K562 (cell line): ENCODE data around the gene TMEM132E. TPM values are rescaled to one million over a fixed set of nuclear protein-coding genes. Genes with fewer than 3 reads are reported as not detected.

ENCODE experiments used
- ATAC-seq: fragments of 200-7000 bp; cut with Tn5 transposase; 3 replicates; pipeline ENCODE4 v1.9.1; 2020; ENCODE audit warnings: moderate library complexity
- BruUV-seq: library from RNA; stranded (reverse); fragments of 400-500 nt; replicated peaks from 2 replicates; lab custom pipeline; 2021; lab: Mats Ljungman, UMichigan
- CTCF ChIA-PET: fragments of 300-600 bp; formaldehyde crosslinking; extraction: SDS; loops from one replicate; lab custom pipeline; 2021; ENCODE audit warnings: low intra/inter-chr PET ratio; lab: Yijun Ruan, JAX
- POLR2A ChIA-PET: fragments of 300-600, 350-650 bp; sonication (Branson Sonifier 250); formaldehyde crosslinking; extraction: SDS; loops from one replicate; lab custom pipeline; 2021; ENCODE audit warnings: antibody characterized with exemption, inconsistent platforms; lab: Yijun Ruan, JAX
- DNase-seq, 4 experiments: peaks; one replicate each; pipeline versions ENCODE4 v3.0.0 to v3.0.0-alpha.2; 2011 to 2018; ENCODE audit warnings: low spot score in 3 of 4, mixed read lengths in 3 of 4; ENCODE audit errors: extremely low read depth in 1 of 4
- FAIRE-seq: peaks from 2 replicates; lab custom pipeline; 2011; peaks lifted over from hg19 to GRCh38; lab: Jason Lieb, UNC
- H2AFZ ChIP-seq: 2 replicates; pipeline ENCODE4 v1.6.0; 2011; ENCODE audit warnings: low read depth, low read length, control low read depth, inconsistent platforms
- H3K27ac ChIP-seq: fragments of 200-600 bp; 3 replicates; pipeline ENCODE4 v1.8.0; 2011; ENCODE audit warnings: low read depth, mild to moderate bottlenecking, control low read depth, inconsistent platforms, low read length, moderate library complexity, mixed read lengths; ENCODE audit errors: extremely low read depth
- H3K27me3 ChIP-seq, 2 experiments: fragments of 300-600 bp in 1 of 2; 2 replicates in 1 of 2; 3 replicates in 1 of 2; pipeline versions ENCODE4 v1.6.0 to v1.8.0; 2011; ENCODE audit warnings: inconsistent platforms in 2 of 2, low read length in 2 of 2, mild to moderate bottlenecking in 1 of 2, mixed read lengths in 1 of 2, moderate library complexity in 1 of 2; ENCODE audit not compliant: control insufficient read depth in 2 of 2, insufficient read depth in 2 of 2
- H3K36me3 ChIP-seq: fragments of 300-600 bp; 3 replicates; pipeline ENCODE4 v1.8.0; 2011; ENCODE audit warnings: mild to moderate bottlenecking, low read length, inconsistent platforms; ENCODE audit not compliant: control insufficient read depth, insufficient read depth
- H3K4me1 ChIP-seq, 2 experiments: fragments of 200-600 bp in 1 of 2; replicated peaks in 1 of 2; 2 replicates in 1 of 2; 3 replicates in 1 of 2; pipeline versions ENCODE4 v1.5.1 to v1.8.0; 2011; ENCODE audit warnings: inconsistent platforms in 2 of 2, low read length in 2 of 2, mild to moderate bottlenecking in 1 of 2, mixed read lengths in 1 of 2, moderate library complexity in 1 of 2; ENCODE audit not compliant: control insufficient read depth in 2 of 2, insufficient read depth in 2 of 2
- H3K4me2 ChIP-seq: 2 replicates; pipeline ENCODE4 v1.6.1; 2011; ENCODE audit warnings: low read length, control low read depth, inconsistent platforms, mixed read lengths; ENCODE audit not compliant: insufficient read depth
- H3K4me3 ChIP-seq: fragments of 200-600 bp; sonication (generic), shearing (Covaris generic); 2 replicates; pipeline ENCODE4 v1.5.1; 2016; ENCODE audit warnings: control low read depth, inconsistent platforms
- H3K79me2 ChIP-seq: fragments of 200-600 bp; 3 replicates; pipeline ENCODE4 v1.8.0; 2011; ENCODE audit warnings: low read length, inconsistent platforms; ENCODE audit not compliant: control insufficient read depth, insufficient read depth
- H3K9ac ChIP-seq, 2 experiments: 2 replicates each; pipeline versions ENCODE4 v1.6.0 to v1.6.1; 2011; ENCODE audit warnings: low read depth in 2 of 2, low read length in 2 of 2, control low read depth in 1 of 2, inconsistent platforms in 1 of 2, mild to moderate bottlenecking in 1 of 2, mixed read lengths in 1 of 2; ENCODE audit not compliant: insufficient read depth in 1 of 2
- H3K9me1 ChIP-seq: one replicate; pipeline ENCODE4 v1.6.0; 2011; ENCODE audit warnings: inconsistent platforms, mild to moderate bottlenecking, low read length, moderate library complexity; ENCODE audit not compliant: control insufficient read depth, insufficient read depth
- H3K9me3 ChIP-seq: replicated peaks from 2 replicates; pipeline ENCODE4 v1.5.1; 2011; ENCODE audit warnings: low read depth, low read length, inconsistent platforms; ENCODE audit not compliant: control insufficient read depth, insufficient read depth
- H4K20me1 ChIP-seq: replicated peaks from 2 replicates; pipeline ENCODE4 v1.6.1; 2011; ENCODE audit warnings: low read length, inconsistent platforms, mixed read lengths; ENCODE audit not compliant: control insufficient read depth, insufficient read depth
- GATAD2A ChIP-seq: fragments of 450-650 bp; IDR thresholded peaks from 2 replicates; pipeline ENCODE4 v1.6.1; 2017
- RBM39 ChIP-seq: fragments of 200-400 bp; formaldehyde crosslinking; optimal IDR thresholded peaks from 2 replicates; pipeline ENCODE3; 2018; ENCODE audit warnings: low read depth, low read length
- ZNF174 ChIP-seq: fragments of 250-450 bp; sonication (Bioruptor Pico); IDR thresholded peaks from 2 replicates; pipeline ENCODE4 v1.4.0; 2020; ENCODE audit warnings: mild to moderate bottlenecking
- WGBS: fragments of 100-300 bp; shearing (Covaris generic); methylation state at CpG from one replicate; pipeline ENCODE4 v1.1.6; 2016; ENCODE audit warnings: low coverage, mixed read lengths; ENCODE audit not compliant: insufficient coverage; ENCODE audit errors: missing lambda C conversion rate; 5-methylcytosine and 5-hydroxymethylcytosine counted together
- in situ Hi-C: fragments of 300-500 bp; cut with MboI; formaldehyde crosslinking; loops from 4 replicates; pipeline ENCODE4 v1.15.0; 2018; ENCODE audit warnings: inconsistent platforms, mixed read lengths
- intact Hi-C: fragments of 100-400 bp; cut with micrococcal nuclease; formaldehyde crosslinking; loops from 2 replicates; pipeline ENCODE4 v1.14.2; 2022
- polyA plus RNA-seq, 8 experiments: library from polyadenylated mRNA; depleted of rRNA in 4 of 8; stranded (reverse) in 5 of 8; unstranded in 3 of 8; fragments of >200 nt; fragmentation: Nextera tagmentation in 2 of 8; fragmentation: Illumina TruSeq in 1 of 8; extraction: Ambion mirVana in 2 of 8; extraction: Trizol in 1 of 8; gene quantifications; 2 replicates each; pipeline versions ENCODE4 v1.2.1 to v1.2.3, GENCODE V29; 2011 to 2014; ENCODE audit warnings: inconsistent platforms in 1 of 8, missing spikeins in 1 of 8
- total RNA-seq, 7 experiments: library from RNA; depleted of rRNA in 6 of 7; stranded (reverse); fragments of >200 nt in 6 of 7; fragmentation: Illumina TruSeq in 2 of 7; extraction: Trizol in 2 of 7; gene quantifications; 2 replicates each; pipeline versions ENCODE4 v1.2.1 to v1.2.3, GENCODE V29; 2011 to 2021; ENCODE audit warnings: low replicate concordance in 1 of 7
- TF ChIP-seq, protein P1 (sequence below): fragments of 250-450 bp; sonication (Bioruptor Pico); IDR thresholded peaks from 2 replicates; pipeline ENCODE4 v1.8.0; 2021; ENCODE audit warnings: mild to moderate bottlenecking, moderate library complexity

TMEM132E gene
- total and polyA plus RNA-seq, 9 of the 15 experiments (the other 6 are each of a cell fraction or from before 2014, with no cell fraction given), result not detected

DNA sequence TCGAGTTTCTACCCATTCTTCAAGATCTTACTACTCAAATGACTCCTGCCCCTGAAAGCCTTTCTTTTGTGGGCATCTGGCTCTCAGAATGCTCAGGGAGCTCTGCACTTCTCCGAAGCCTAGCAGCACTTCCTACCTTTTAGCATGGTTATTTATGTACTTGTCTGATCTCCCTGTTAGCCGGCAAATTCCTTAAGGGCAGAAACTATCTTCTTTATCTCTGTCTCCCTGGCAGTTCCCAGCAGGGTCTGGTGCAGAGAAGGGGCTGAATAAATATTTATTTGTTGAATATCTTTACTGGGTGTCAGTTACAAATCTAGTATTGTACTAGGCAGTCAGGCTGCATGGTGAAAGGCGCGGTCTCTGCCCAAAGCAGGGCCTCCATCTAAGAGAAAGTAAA lies 30.7 kb downstream of the TMEM132E start:
- H3K4me3 ChIP-seq, result no peak overlapping the region
- no peak overlapping the region for H3K27ac ChIP-seq
- 2% methylated on average over 5 of the region's 5 CpGs for WGBS
- 0 out of 2 replicates have a peak, but pooled peaks cover 4% of the 10 kb centered on the region for H4K20me1 ChIP-seq
- POLR2A ChIA-PET, result no interaction called here
- H3K36me3 ChIP-seq, result no peaks in the 10 kb centered on the region
- in situ Hi-C loops, result no loop called here
- ATAC-seq, result no peak
- H3K9me1 ChIP-seq, result no peaks in the 10 kb centered on the region
- TF ChIP-seq GATAD2A, result no peak
- TF ChIP-seq, all 486 proteins: peak for 0
- Histone ChIP-seq H3K9me3 (no peaks in the 10 kb centered on the region), H2AFZ (no peak overlapping the region), H3K4me1 (peaks cover 0 to 4% of the 10 kb centered on the region in 2 experiments; a peak in 1 of 5 replicates), H3K27me3 (peaks cover 0 to 26% of the 10 kb centered on the region in 2 experiments; a peak in 4 of 5 replicates), H3K79me2 (no peaks in the 10 kb centered on the region), H3K9ac (no peak overlapping the region), H3K4me2 (no peak overlapping the region)
- intact Hi-C loops, result no loop called here
- DNase-seq (no peak), FAIRE-seq (no peak)
- BruUV-seq, result no TSS peak
- CTCF ChIA-PET, result no interaction called here

- H3K4me3 ChIP-seq, result no peak overlapping the region
These were observed 31.1 kb downstream of the TMEM132E start for GRCh38 chr17:34610506-34610905.

More at GRCh38 chr17:34610506-34610905, 31.1 kb downstream of the TMEM132E start:
- H2AFZ ChIP-seq, result no peak overlapping the region
- H3K9me3 ChIP-seq, result no peaks in the 10 kb centered on the region
- H3K79me2 ChIP-seq, result no peaks in the 10 kb centered on the region
- in situ Hi-C loops, result no loop called here
- no peak for FAIRE-seq
- no TSS peak for BruUV-seq
- H3K9me1 ChIP-seq, result no peaks in the 10 kb centered on the region
- H3K4me1 ChIP-seq, result peaks cover 0 to 4% of the 10 kb centered on the region in 2 experiments; a peak in 1 of 5 replicates
- H3K27ac ChIP-seq, result no peak overlapping the region
- H3K36me3 ChIP-seq, result no peaks in the 10 kb centered on the region
- TF ChIP-seq, protein P1, sequence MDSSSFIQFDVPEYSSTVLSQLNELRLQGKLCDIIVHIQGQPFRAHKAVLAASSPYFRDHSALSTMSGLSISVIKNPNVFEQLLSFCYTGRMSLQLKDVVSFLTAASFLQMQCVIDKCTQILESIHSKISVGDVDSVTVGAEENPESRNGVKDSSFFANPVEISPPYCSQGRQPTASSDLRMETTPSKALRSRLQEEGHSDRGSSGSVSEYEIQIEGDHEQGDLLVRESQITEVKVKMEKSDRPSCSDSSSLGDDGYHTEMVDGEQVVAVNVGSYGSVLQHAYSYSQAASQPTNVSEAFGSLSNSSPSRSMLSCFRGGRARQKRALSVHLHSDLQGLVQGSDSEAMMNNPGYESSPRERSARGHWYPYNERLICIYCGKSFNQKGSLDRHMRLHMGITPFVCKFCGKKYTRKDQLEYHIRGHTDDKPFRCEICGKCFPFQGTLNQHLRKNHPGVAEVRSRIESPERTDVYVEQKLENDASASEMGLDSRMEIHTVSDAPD (CRISPR knock-in tag), result no peak
- TF ChIP-seq RBM39, result no peak
- TF ChIP-seq ZNF174 (CRISPR knock-in tag), result no peak
- ChIA-PET CTCF (no interaction called here), POLR2A (no interaction called here)
- 0 out of 2 replicates have a peak, but pooled peaks cover 4% of the 10 kb centered on the region for H4K20me1 ChIP-seq
- ATAC-seq, result no peak
- intact Hi-C loops, result no loop called here
- no peak overlapping the region for H3K4me2 ChIP-seq
- no peak overlapping the region for H3K9ac ChIP-seq
- peaks cover 0 to 26% of the 10 kb centered on the region in 2 experiments; a peak in 4 of 5 replicates for H3K27me3 ChIP-seq
- 3% methylated on average over 6 of the region's 6 CpGs for WGBS
- no peak for DNase-seq
